ENCODE data around the gene ESCO1. TPM values are rescaled to one million over a fixed set of nuclear protein-coding genes. Genes with fewer than 3 reads are reported as not detected.
"Not testable (repeated sequence)": the region's sequence is repeated elsewhere in the genome, so short reads cannot be mapped to it uniquely, and the experiment has no call there.

ESCO1 gene
- total RNA-seq, 1 donor from 2014 or later = 12.0 TPM

- H3K27ac Mint-ChIP-seq (ENCODE audit: unreplicated experiment) = no peak overlapping the region
- no peaks in the 10 kb centered on the region for H3K27me3 Mint-ChIP-seq (ENCODE audit: low read depth)
- TF ChIP-seq, protein P1, sequence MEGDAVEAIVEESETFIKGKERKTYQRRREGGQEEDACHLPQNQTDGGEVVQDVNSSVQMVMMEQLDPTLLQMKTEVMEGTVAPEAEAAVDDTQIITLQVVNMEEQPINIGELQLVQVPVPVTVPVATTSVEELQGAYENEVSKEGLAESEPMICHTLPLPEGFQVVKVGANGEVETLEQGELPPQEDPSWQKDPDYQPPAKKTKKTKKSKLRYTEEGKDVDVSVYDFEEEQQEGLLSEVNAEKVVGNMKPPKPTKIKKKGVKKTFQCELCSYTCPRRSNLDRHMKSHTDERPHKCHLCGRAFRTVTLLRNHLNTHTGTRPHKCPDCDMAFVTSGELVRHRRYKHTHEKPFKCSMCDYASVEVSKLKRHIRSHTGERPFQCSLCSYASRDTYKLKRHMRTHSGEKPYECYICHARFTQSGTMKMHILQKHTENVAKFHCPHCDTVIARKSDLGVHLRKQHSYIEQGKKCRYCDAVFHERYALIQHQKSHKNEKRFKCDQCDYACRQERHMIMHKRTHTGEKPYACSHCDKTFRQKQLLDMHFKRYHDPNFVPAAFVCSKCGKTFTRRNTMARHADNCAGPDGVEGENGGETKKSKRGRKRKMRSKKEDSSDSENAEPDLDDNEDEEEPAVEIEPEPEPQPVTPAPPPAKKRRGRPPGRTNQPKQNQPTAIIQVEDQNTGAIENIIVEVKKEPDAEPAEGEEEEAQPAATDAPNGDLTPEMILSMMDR (IDR thresholded peaks at IDR 0.05) = peak; percentile 28
- H3K4me1 Mint-ChIP-seq (ENCODE audit: low read depth) = peaks cover 18% of the 10 kb centered on the region
- no peak for DNase-seq (ENCODE audit: low spot score)
- no peaks in the 10 kb centered on the region for H3K9me3 Mint-ChIP-seq (ENCODE audit: low read depth)
- H3K4me3 Mint-ChIP-seq (ENCODE audit: unreplicated experiment) = no peak overlapping the region
- peaks cover 2% of the 10 kb centered on the region for H3K36me3 Mint-ChIP-seq (ENCODE audit: low read depth)
Observed at GRCh38 chr18:21593540-21594257, 6.8 kb downstream of the ESCO1 start.

GRCh38 chr18:21592361-21592760 lies 8.1 kb downstream of the ESCO1 start:
- not testable (repeated sequence) for H3K27me3 Mint-ChIP-seq (ENCODE audit: low read depth); DNase-seq (ENCODE audit: low spot score); H3K4me3 Mint-ChIP-seq (ENCODE audit: unreplicated experiment); H3K36me3 Mint-ChIP-seq (ENCODE audit: low read depth); H3K4me1 Mint-ChIP-seq (ENCODE audit: low read depth); H3K27ac Mint-ChIP-seq (ENCODE audit: unreplicated experiment); H3K9me3 Mint-ChIP-seq (ENCODE audit: low read depth)

DNA sequence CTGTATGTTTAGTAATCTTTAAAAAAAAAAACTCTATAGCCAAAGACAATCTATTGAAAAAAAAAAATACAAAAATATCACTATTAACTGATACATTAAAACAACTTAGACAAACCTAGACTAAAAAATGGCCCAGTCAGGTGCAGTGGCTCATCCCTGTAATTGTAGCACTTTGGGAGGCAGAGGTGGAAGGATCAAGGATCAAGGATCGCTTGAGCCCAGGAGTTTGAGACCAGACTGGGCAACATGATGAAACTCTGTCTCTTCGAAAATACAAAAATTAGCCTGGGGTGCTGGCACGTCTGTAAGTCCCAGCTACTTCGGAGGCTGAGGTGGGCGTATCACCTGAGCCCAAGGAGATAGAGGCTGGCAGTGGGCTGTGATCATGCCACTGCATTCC lies 16.1 kb downstream of the ESCO1 start:
- H3K36me3 Mint-ChIP-seq (ENCODE audit: low read depth) = no peaks in the 10 kb centered on the region
- no peak overlapping the region for H3K4me3 Mint-ChIP-seq (ENCODE audit: unreplicated experiment)
- H3K27me3 Mint-ChIP-seq (ENCODE audit: low read depth) = no peaks in the 10 kb centered on the region
- H3K9me3 Mint-ChIP-seq (ENCODE audit: low read depth) = no peaks in the 10 kb centered on the region
- TF ChIP-seq, protein P1 (IDR thresholded peaks at IDR 0.05) = no peak
- no peaks in the 10 kb centered on the region for H3K4me1 Mint-ChIP-seq (ENCODE audit: low read depth)
- H3K27ac Mint-ChIP-seq (ENCODE audit: unreplicated experiment) = no peak overlapping the region
- no peak for DNase-seq (ENCODE audit: low spot score)

- DNase-seq (ENCODE audit: low spot score) = no peak
- Mint-ChIP-seq H3K9me3 (ENCODE audit: low read depth) (no peaks in the 10 kb centered on the region), H3K4me1 (ENCODE audit: low read depth) (peaks cover 32% of the 10 kb centered on the region), H3K4me3 (ENCODE audit: unreplicated experiment) (no peak overlapping the region), H3K27me3 (ENCODE audit: low read depth) (no peaks in the 10 kb centered on the region), H3K36me3 (ENCODE audit: low read depth) (peaks cover 32% of the 10 kb centered on the region), H3K27ac (ENCODE audit: unreplicated experiment) (no peak overlapping the region)
- TF ChIP-seq, protein P1 (IDR thresholded peaks at IDR 0.05) = no peak
Observed at GRCh38 chr18:21575656-21576055, 24.8 kb downstream of the ESCO1 start.

DNA sequence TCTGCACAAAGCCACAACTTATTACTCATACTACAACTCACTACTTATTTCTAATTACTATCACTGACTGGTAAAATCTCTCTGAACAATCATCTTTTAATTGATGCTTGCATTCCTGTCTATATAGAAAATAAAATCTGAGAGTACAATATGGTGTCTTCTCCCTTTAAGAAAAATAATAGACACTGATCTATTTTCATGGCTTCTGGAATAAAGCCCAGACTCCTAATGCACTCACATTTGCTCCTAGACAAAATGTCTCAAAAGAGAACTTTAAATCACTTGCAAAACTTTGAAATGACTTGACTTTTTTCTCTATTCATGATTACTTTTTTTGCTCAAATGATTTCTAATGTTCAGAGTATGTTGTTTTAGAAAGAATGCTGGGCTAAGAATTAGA lies 28.7 kb downstream of the ESCO1 start:
- Mint-ChIP-seq H3K4me1 (ENCODE audit: low read depth) (peaks cover 32% of the 10 kb centered on the region), H3K36me3 (ENCODE audit: low read depth) (peaks cover 32% of the 10 kb centered on the region)
- TF ChIP-seq, protein P1 (IDR thresholded peaks at IDR 0.05) = no peak

DNA sequence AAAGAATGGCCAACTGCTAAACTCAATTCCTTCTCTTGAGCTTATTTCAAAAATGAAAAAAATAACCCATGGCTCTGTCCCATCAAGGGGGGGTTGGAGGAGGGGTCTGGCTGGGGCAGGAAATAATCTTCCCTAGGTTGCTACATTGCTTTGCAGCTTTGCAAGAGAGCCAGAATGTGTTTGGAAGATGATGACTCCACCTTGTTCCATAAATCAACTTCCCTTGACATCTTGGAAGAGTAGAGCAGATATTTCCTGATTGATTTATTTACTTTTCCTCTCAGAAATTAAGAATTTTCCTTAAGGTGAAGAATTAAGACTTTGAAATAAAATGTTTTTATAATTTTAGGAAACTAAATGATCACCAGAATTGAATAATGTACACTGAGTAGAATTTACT lies 41.3 kb downstream of the ESCO1 start:
- Mint-ChIP-seq H3K27me3 (ENCODE audit: low read depth) (no peaks in the 10 kb centered on the region), H3K27ac (ENCODE audit: unreplicated experiment) (no peak overlapping the region), H3K4me1 (ENCODE audit: low read depth) (no peaks in the 10 kb centered on the region), H3K36me3 (ENCODE audit: low read depth) (peaks cover 21% of the 10 kb centered on the region), H3K4me3 (ENCODE audit: unreplicated experiment) (no peak overlapping the region), H3K9me3 (ENCODE audit: low read depth) (no peaks in the 10 kb centered on the region)
- TF ChIP-seq, protein P1 (IDR thresholded peaks at IDR 0.05) = no peak
- DNase-seq (ENCODE audit: low spot score) = no peak

More for the DNA sequence above, 28.7 kb downstream of the ESCO1 start:
- no peak overlapping the region for H3K27ac Mint-ChIP-seq (ENCODE audit: unreplicated experiment)
- H3K9me3 Mint-ChIP-seq (ENCODE audit: low read depth) = no peaks in the 10 kb centered on the region
- H3K4me3 Mint-ChIP-seq (ENCODE audit: unreplicated experiment) = no peak overlapping the region
- no peaks in the 10 kb centered on the region for H3K27me3 Mint-ChIP-seq (ENCODE audit: low read depth)
- no peak for DNase-seq (ENCODE audit: low spot score)
